GM18498 (cell line): ENCODE data around the gene TFPI.
"Not testable (repeated sequence)": the region's sequence is repeated elsewhere in the genome, so short reads cannot be mapped to it uniquely, and the experiment has no call there.

ENCODE experiments used
- ATAC-seq: cut with Tn5 transposase; IDR thresholded peaks from one replicate; pipeline ENCODE4 v1.9.1; 2021; ENCODE audit warnings: mild to moderate bottlenecking, moderate library complexity; ENCODE audit not compliant: unreplicated experiment

The TFPI gene

DNA sequence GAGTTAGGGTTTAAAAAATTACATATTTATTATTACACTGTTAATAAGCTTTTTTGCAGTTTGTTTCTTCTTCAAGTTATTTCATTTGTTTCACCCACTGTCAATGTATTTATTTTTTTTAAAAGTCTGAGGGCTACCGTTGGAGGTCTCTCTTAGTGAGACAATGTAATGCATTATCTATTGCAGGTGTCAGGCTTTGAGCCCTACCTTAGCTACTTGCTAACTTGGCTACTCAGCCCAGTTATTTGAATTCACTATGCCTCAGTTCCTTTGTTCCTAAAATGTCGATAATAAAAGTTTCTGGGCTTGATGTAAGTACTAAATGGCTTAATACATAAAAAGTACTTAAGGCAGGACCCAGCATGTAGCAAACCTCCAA, 458 bp upstream of the TFPI start:
- no peak for ATAC-seq

DNA sequence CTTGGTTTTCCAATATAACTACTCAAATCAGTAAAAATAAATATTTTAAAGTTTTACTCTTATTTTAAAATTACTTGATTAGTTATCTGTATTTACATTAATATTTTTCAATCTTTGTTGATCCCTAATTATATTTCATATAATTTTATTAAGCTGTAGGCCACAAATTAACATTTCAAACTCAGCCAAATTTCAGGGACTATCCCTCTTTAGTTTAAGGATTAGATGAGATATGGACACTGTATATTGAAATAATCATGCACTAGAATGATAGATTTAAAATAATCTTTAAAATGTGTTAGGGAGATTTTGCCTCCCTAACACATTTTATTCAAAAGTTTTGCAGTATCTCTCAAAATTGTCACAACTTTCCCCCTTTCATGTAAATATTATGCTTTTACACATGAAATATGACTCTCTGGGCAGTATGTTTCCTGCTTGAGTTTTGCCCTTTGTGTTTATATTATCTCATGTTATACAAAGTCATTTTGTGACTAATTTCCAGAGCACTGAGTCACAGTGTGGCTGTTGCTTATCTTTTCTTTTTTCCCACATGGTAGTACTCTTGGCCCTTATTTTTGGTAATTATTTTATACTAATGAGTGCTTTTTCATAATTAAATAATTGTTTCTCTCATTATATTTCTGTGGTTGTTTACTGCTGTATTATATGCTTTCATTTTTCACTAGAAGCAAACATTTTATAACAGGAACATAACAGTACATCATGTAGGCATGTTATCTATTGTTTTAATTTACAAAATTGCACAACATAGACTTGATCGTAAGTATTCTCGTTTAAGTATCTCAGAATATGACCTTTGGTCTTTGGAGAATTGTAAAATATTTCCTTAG, 1.2 kb downstream of the TFPI start:
- no peak for ATAC-seq

DNA sequence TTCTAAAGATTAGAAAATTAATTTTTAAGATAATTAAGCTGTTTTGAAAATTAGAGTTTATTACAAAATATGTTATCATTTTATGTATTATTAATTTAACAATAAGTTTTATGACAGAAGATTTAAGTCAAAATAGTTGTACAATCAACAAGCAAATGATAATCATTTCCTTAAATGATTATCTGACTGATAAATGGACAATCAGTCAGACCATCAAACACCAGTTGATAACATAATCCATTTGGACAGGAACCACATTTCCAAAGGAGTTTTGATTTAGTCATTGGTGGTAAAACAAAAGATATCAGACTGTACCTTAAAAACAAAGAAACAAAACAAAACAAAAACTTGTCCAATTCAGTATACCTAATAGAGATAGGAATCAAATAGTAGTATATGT, 1.9 kb downstream of the TFPI start:
- no peak for ATAC-seq

DNA sequence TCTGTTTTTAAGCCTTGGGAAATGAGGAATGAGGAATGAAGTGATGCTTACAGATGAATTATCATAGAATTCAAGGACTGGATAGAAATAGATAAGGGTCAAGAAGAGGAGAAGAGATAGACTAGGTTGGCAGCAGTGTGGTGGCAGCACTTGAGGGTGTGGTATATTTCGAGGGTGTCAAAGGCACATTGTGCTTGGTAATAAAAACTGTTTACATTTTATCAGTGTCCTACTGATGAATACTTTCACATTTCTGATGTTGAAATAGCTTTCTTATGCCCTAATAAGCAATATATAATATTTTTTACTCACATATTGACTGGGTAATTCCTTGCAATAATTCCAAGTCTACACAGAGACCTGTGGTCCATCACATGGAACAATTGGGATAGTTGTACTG, 3.4 kb downstream of the TFPI start:
- ATAC-seq = no peak

DNA sequence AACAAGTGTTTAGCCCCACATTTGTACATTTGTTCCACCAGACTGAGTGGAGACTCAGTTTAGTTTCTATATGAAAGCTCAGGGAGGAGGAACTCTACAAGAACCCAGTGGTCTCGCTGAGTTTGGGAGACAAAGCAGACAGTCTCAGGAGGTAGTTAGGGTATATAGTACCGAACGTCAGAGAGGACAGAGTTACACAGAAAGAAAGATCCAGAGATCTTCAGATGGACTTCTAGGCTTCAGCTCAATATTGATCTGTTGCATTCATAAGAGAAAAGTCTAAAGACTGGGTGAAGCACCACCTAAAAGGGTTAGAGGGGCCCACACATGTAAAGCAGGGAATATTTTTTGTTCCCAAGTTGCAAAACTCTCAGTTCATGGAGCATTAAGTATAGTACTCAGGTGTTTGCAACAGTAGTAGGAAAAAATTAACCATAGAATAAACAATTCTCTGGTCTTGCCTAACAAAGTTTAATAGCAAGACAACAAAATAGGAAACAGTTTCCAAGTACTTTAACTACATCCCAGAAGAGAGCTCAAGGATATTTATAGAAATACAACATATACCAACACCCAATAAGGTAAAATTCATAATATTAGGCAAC, 4.2 kb downstream of the TFPI start:
- no peak for ATAC-seq

DNA sequence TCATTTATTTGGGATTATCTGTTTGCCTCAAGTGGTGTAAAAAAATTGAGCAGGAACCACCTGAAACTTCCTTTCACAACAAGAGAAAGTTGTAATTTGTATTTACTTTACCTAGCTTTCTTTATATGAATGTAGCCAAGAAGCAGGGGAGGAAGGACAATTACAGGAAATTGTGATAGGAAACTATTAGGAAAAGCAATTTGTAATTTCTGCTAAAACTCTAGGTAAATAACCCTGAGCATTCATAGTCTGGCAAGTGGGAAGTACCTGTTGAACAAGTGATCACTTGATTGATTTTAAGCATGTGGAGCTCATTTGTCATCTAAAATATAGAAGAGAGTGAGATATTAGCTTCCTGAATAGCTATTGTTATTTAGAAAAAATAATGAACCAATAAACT, 5.0 kb downstream of the TFPI start:
- ATAC-seq = no peak

DNA sequence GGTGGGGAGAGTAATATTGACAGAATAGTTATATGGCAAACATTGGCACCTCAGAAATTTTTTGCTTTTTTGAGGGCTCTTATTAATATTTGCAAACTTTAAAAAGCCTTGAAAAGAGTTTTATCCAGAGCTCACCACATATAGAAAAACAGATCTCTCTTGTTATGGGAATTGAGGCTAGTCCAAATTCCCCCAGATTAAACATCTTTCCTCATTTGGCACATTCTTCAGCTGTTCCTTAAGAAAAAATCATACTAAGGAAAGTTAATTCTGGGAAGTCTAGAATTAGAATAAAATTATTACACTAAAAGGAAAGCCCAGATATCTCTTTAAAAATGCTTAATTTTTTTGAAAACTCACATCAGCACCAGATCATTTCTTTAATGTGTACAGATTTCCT, 5.6 kb downstream of the TFPI start:
- ATAC-seq = no peak

DNA sequence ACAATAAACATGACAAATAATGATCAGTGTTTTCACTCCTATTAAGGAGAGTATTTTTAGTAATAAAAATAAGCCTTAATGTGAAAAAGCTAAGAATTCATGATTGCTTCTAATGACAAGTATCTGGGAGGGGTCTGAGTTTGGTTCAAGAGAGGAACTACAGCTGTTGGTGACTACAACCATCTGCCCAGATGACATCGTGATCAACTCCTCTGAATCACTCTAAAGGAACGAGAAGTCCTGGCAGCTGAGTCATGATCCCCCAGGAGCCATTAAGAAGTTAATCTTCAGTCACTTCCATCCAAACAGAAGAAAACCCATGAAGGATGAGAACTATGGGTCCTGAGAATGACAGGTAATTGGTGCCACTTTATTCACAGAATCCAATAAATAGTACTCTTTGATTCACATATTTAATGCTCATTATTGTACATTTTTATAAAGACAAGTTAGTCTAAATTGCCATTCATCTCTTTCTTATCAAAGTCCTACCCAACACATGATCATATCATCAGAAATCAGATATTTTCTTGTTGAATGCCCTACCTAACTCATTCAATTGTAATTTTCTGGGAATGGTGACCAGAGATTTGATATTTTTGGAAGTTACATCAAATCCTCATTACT, 6.8 kb downstream of the TFPI start:
- no peak for ATAC-seq

DNA sequence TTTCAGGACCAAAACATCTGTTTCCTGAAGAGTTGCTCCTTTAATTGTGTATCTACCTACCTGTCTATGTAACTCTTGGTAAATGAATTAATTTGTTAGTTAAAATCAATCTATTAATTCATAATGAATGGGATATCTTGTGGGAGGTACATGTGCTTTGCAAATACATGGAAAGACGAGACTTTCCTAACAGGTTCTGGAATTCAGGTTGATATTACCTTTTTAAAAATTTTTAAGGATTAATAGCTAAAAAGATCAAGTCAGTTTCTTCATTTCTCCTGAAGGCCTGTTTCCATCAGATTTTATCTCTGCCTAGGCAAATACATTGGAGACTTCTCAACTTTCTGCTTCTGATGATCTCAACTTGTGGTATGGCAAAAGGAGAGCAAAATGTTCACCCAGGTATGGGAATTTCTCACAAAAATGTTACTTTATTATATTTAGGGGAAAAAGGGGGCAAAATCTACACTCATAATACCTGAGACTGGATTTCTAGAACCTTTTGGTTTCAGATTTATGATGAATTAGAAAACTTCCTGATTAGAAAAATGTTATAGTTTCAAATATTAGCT, 7.4 kb downstream of the TFPI start:
- ATAC-seq = no peak

DNA sequence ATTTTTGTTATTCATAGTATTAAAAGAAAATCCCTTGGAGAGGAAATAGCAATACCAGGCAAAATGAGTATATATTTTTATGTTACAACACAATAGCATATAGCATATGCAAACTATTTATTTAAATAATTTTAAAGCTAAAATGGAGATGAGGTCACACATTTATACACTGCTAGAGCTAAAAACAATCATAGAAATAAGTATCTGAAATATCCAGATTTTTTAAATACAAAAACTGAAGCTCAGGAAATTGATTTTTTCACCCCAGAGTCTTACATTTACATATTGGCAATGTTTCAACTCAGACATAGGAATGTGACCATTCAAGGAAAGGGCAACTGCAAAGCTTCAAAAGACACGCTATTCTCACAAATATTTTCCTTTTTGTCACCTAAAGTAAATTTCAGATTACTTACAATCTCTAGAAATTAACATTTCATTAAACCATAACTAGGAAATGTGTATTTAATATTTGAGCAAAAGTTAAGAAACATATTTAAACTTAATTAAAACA, 8.9 kb downstream of the TFPI start:
- ATAC-seq = no peak

DNA sequence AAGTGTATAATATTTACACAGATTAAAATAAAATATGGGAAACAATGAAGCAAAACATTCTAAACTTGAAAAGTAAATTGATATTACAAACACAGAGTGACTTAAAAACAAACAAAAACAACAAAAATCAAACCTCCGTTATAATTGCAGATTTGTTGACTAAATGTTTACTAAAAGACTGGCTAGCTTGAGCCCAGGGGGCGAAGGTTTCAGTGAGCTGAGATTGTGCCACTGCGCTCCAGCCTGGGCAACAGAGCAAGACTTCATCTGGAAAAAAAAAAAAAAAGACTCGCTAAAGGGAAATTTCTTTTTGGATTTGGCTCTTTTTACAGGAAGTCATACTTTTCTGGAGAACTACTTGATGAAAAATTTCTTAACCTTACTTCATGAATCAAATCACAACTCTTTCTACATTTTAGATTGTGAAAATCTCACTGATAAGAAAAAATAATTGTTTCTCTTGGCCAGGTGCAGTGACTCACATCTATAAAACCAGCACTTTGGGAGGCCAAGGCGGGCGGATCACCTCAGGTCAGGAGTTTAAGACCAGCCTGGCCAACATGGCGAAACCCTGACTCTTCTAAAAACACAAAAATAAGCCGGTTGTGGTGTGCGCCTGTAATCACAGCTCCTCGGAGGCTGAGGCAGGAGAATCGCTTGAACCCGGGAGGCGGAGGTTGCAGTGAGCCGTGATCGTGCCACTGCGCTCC, 9.7 kb downstream of the TFPI start:
- no peak for ATAC-seq

DNA sequence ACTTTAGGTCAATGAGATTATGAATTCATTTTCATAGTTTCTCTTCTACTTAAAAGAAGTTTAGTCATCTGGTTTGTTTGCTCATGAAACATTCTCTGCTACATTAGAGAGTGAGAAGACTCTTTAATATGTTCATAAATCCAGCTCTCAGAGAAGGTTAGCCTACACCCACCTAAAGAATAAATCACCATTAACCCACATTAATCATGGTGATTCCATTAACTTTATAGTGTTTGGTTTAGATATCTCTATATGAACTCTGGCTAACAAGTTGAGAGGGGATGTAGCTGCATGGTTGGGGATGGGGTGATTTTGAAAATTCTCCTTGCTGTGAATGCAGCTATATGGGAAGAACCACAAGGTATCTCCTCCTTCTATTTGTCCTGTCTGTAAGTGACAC, 10.7 kb downstream of the TFPI start:
- ATAC-seq = no peak

DNA sequence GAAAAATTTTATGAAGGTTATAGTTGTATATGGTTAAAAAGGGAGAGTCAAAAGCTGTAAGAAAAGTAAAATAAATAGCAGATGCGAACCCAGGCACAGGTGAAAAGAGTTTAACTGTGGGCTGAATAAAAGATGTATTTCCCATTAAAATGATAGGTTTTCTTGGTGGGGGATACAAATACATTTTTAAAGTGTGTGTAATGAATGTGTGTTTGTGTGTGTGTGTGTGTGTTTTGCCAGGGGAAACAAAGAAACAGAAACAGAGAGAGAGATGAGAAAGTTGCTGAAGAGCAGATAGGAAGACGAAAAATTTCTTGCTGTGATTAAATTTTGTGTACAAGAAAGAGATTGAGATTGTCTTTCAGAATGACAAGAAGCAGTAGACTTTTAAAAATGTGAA, 12.1 kb downstream of the TFPI start:
- no peak for ATAC-seq

DNA sequence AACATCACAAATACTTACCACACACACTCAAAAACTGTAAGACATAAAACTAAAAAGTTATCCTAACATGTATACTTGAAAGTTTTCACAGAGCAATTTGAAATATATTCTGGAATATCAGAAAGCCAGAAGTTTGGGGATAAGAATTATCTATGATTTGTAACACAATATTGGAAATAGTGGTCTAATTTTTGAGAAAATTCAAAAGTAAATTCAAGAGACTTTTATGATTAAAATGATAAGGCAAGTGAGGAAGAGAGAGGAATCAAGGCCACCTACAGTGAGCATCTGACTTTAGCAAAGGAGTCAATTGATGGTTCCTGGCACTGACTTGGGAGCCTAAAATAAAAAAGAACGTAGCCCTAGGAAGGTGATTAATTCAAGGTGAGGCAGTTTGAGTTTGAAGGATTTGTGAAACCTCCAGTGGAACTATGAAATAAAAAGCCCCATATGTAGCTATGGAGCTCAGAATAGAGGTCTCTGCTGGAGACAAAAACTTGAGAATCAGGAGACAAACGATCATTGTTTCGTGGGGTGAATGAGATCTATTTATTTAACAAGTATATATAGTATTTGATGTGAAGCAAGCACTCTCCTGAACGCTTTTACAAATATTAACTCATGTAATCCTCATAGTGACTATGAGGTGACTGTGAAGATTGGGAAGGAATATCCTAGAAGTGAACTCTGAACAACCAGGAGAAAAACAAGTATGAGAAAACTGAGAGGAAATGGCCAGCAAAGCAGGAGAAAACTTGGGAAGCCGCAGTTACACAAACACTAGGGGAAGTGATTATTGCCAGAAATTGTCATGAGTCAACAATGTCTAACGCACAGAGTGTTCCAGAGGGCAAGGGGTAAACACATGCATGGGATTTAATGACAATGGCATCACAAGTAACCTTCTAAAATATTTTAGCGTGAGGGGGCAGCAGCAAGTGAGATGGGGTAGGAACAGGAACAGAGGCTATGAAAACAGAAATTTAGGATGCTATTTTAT, 12.8 kb downstream of the TFPI start:
- ATAC-seq = no peak

DNA sequence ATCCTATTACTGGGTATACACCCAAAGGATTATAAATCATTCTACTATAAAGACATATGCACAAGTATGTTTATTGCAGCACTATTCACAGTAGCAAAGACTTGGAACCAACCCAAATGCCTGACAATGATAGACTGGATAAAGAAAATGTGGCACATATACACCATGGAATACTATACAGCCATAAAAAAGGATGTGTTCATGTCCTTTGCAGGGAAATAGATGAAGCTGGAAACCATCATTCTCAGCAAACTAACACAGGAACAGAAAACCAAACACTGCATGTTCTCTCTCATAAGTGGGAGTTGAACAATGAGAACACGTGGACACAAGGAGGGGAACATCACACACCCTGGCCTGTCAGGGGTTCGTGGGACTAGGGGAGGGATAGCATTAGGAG, 16.0 kb downstream of the TFPI start:
- not testable (repeated sequence) for ATAC-seq

DNA sequence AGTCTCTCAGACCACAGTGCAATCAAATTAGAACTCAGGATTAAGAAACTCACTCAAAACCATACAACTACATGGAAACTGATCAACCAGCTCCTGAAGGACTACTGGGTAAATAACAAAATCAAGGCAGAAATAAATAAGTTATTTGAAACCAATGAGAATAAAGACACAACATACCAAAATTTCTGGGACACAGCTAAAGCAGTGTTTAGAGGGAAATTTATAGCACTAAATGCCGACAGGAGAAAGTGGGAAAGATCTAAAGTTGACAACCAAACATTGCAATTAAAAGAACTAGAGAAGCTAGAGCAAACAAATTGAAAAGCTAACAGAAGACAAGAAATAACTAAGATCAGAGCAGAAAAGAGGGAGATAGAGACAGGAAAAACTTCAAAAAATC, 18.9 kb downstream of the TFPI start:
- ATAC-seq = not testable (repeated sequence)

DNA sequence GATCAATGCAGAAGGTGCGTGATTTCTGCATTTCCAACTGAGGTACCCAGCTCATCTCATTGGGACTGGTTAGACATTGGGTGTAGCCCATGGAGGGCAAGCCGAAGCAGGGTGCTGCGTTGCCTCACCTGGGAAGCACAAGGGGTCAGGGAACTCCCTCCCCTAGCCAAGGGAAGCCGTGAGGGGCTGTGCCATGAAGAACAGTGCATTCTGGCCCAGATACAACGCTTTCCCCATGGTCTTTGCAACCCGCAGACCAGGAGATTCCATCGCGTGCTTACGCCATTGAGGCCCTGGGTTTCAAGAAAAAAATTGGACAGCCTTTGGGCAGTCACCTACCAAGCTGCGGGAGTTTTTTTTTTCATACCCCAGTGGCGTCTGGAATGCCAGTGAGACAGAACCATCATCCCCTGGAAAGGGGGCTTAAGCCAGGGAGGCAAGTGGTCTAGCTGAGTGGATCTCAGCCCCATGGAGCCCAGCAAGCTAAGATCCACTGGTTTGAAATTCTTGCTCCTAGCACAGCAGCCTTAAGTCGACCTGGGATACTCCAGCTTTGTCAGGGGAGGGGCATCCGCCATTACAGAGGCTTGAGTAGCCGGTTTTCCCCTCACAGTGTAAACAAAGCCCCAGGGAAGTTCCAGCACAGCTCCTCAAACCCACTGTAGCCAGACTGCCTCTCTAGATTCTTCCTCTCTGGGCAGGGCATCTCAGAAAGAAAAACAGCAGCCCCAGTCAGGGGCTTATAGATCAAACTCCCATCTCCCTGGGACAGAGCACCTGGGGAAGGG, 21.7 kb downstream of the TFPI start:
- ATAC-seq = no peak

DNA sequence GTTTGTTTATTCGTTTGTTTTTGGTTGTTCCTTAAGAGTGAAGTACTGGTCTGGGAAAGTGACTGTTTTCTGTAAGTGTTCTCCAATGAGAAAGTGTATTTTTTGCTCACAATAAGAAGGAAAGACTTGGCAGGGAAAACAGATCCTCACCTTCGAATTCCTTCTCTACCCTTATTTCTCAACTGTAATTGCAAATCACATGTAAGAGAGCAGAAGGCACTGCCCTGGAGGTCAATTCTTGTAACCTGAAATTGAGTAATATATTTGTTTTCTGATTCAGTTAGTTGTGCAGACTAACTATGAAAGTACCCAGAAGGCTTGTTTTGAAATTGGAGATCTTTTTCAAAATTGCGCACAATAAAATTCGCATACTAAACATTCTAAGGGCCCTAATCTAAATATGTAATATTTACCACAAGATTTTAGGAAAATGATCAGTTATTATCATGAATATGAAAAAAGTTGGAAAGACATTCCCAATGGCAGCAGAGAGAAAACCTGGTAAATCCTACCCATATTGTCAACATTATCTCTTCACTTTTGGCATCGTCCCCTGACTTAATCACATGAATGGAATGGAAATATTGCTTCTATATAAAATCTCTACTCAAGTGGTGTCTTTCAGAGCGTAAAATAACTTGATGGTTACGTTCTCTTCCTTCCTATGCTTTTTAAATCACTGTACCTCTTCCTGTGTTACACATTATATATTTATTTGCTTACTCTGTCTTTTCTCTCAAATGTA, 24.1 kb downstream of the TFPI start:
- ATAC-seq = no peak
